ENCODE measurements around the gene TBL1XR1. TPM values are rescaled to one million over a fixed set of nuclear protein-coding genes. Genes with fewer than 3 reads are reported as not detected.
A peak's percentile ranks its signal among the peaks of the same experiment; 100 is the strongest.
"Not testable (repeated sequence)": the region's sequence is repeated elsewhere in the genome, so short reads cannot be mapped to it uniquely, and the experiment has no call there.

The TBL1XR1 gene
- total and polyA plus RNA-seq, 2 of the 4 experiments (the other 2 are of a cell fraction) = 25.2 to 170 TPM

DNA sequence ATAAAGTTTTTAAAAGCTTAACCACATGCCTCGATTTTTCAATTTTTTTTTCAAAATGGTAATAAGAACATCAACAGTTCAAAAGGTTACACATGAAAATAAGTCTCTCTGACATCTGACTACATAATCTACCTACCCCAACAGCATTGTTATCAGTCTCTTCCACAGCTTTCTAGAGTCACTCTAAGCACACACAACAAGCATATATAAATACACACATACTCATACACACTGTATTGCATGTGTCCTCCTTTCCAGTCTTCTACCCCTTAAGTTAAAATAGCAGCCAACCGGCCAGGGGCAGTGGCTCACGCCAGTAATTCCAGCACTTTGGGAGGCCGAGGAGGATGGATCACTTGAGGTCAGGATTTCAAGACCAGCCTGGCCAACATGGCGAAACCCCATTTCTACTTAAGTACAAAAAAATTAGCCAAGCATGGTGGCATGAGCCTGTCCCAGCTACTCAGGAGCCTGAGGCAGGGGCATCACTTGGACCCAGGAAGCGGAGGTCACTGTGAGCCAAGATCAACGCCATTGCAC, 12.2 kb downstream of the TBL1XR1 start:
- Histone ChIP-seq H2BK20ac (ENCODE audit: low read depth, low read length) (no peak overlapping the region), H3K18ac (ENCODE audit: low read depth, low read length) (no peak overlapping the region), H4K5ac (ENCODE audit: low read depth, low read length) (no peak overlapping the region), H3K27ac (ENCODE audit: insufficient read depth, low read length) (no peak overlapping the region), H3K4me1 (ENCODE audit: control insufficient read depth, insufficient read depth, low read length) (peaks cover 6% of the 10 kb centered on the region), H3K79me1 (ENCODE audit: low read depth in 1 of 2, low read length in 2 of 2) (peaks cover 4 to 42% of the 10 kb centered on the region in 2 experiments; a peak in 3 of 4 replicates), H2AFZ (replicated peaks; ENCODE audit: low read length, poor library complexity) (no peak overlapping the region), H3K4me2 (ENCODE audit: low read depth, low read length) (no peak overlapping the region), H3K56ac (ENCODE audit: extremely low read depth, insufficient read depth, low read length) (no peak overlapping the region), H3K9me1 (ENCODE audit: insufficient read depth, low read length) (peaks cover 10% of the 10 kb centered on the region), H3K36me3 (ENCODE audit: control insufficient read depth, insufficient read depth, low read length) (no peaks in the 10 kb centered on the region), H4K91ac (ENCODE audit: insufficient read depth, low read depth, low read length) (no peak overlapping the region), H3K14ac (replicated peaks; ENCODE audit: low read depth, low read length) (no peak overlapping the region), H4K20me1 (ENCODE audit: insufficient read depth, low read length) (peaks cover 83% of the 10 kb centered on the region), H2AK9ac (replicated peaks; ENCODE audit: low read depth, low read length, poor library complexity) (no peak overlapping the region), H3K23ac (ENCODE audit: low read depth, low read length) (no peak overlapping the region; the same call in 1 of the 2 replicates), H4K8ac (ENCODE audit: low read depth in 2 of 2, low read length in 2 of 2) (no peak overlapping the region), H2AK5ac (ENCODE audit: low read depth, low read length) (no peak overlapping the region), H2BK120ac (ENCODE audit: low read depth, low read length) (no peak overlapping the region), H3K4me3 (ENCODE audit: insufficient read depth, low read depth, low read length) (no peak overlapping the region), H3K4ac (ENCODE audit: low read depth, low read length) (no peak overlapping the region), H3K9ac (ENCODE audit: low read depth, low read length) (no peak overlapping the region), H3K27me3 (ENCODE audit: control insufficient read depth, insufficient read depth, low read length) (no peaks in the 10 kb centered on the region), H3K9me3 (ENCODE audit: control insufficient read depth, insufficient read depth, low read length) (no peaks in the 10 kb centered on the region), H2BK5ac (ENCODE audit: low read depth, low read length, poor library complexity, severe bottlenecking) (no peak overlapping the region), H2BK15ac (ENCODE audit: low read depth, low read length) (no peak overlapping the region)
- no TSS peak for BruUV-seq (replicated peaks)
- ChIA-PET CTCF (no interaction called here), POLR2A (ENCODE audit: unreplicated experiment) (no interaction called here)
- in situ Hi-C loops (cut with MboI; ENCODE audit: low sequenced_read_pairs) = loop anchor here (10.0 kb wide), 1 partner anchor 1140 kb away; no protein-coding TSS in a partner anchor
- ATAC-seq (ENCODE audit: low read depth) (no peak), DNase-seq (no peak)
- WGBS, 2 experiments (ENCODE audit: extremely low coverage in 2 of 2, insufficient read length in 1 of 2) = 80% methylated on average over 1 of the region's 7 CpGs; no CpG with 5 or more reads in 1 of the 2 experiments
- intact Hi-C loops (cut with micrococcal nuclease) = no loop called here
- no peak for TF ChIP-seq MAFK (IDR thresholded peaks at IDR 0.05; ENCODE audit: low read depth, low read length)
- no peak for TF ChIP-seq POLR2A (IDR thresholded peaks at IDR 0.05; ENCODE audit: low read depth, low read length)
- TF ChIP-seq CHD1 (IDR thresholded peaks at IDR 0.05; ENCODE audit: low read depth, low read length) = no peak
- TF ChIP-seq, protein P1, sequence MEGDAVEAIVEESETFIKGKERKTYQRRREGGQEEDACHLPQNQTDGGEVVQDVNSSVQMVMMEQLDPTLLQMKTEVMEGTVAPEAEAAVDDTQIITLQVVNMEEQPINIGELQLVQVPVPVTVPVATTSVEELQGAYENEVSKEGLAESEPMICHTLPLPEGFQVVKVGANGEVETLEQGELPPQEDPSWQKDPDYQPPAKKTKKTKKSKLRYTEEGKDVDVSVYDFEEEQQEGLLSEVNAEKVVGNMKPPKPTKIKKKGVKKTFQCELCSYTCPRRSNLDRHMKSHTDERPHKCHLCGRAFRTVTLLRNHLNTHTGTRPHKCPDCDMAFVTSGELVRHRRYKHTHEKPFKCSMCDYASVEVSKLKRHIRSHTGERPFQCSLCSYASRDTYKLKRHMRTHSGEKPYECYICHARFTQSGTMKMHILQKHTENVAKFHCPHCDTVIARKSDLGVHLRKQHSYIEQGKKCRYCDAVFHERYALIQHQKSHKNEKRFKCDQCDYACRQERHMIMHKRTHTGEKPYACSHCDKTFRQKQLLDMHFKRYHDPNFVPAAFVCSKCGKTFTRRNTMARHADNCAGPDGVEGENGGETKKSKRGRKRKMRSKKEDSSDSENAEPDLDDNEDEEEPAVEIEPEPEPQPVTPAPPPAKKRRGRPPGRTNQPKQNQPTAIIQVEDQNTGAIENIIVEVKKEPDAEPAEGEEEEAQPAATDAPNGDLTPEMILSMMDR (conservative IDR thresholded peaks at IDR 0.05; ENCODE audit: low read depth, low read length) = no peak
- TF ChIP-seq RAD21 (IDR thresholded peaks at IDR 0.05; ENCODE audit: low read length) = no peak
- TF ChIP-seq CEBPB (IDR thresholded peaks at IDR 0.05; ENCODE audit: low read depth, low read length) = no peak
- TF ChIP-seq MAZ (IDR thresholded peaks at IDR 0.05; ENCODE audit: borderline replicate concordance, low read depth, low read length) = no peak
- dilution Hi-C loops (cut with HindIII; ENCODE audit: low sequenced_read_pairs, unreplicated experiment) = no loop called here

DNA sequence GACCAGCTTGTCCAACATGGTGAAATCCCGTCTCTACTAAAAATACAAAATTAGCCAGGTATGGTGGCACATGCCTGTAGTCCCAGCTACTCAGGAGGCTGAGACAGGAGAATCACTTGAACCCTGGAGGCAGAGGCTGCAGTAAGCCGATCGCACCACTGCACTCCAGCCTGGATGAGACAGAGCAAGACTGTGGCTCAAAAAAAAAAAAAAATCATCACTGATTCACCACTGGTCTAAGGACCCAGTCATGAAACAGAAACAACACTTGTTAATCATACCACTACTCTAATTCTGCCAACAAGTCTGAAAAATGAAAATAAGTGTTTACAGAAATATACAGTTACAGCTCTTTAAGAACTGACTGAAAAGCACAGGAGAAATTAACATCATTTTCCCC, 12.7 kb downstream of the TBL1XR1 start:
- H2BK120ac ChIP-seq (ENCODE audit: low read depth, low read length); H4K91ac ChIP-seq (ENCODE audit: insufficient read depth, low read depth, low read length); H3K9ac ChIP-seq (ENCODE audit: low read depth, low read length); H2BK20ac ChIP-seq (ENCODE audit: low read depth, low read length); H3K23ac ChIP-seq (ENCODE audit: low read depth, low read length); H2AFZ ChIP-seq (replicated peaks; ENCODE audit: low read length, poor library complexity); intact Hi-C loops (cut with micrococcal nuclease); H2BK5ac ChIP-seq (ENCODE audit: low read depth, low read length, poor library complexity, severe bottlenecking); H3K27me3 ChIP-seq (ENCODE audit: control insufficient read depth, insufficient read depth, low read length); H2AK9ac ChIP-seq (replicated peaks; ENCODE audit: low read depth, low read length, poor library complexity); H3K9me3 ChIP-seq (ENCODE audit: control insufficient read depth, insufficient read depth, low read length); POLR2A ChIA-PET (ENCODE audit: unreplicated experiment); H3K18ac ChIP-seq (ENCODE audit: low read depth, low read length); H3K56ac ChIP-seq (ENCODE audit: extremely low read depth, insufficient read depth, low read length); dilution Hi-C loops (cut with HindIII; ENCODE audit: low sequenced_read_pairs, unreplicated experiment); H4K8ac ChIP-seq (ENCODE audit: low read depth in 2 of 2, low read length in 2 of 2); H2AK5ac ChIP-seq (ENCODE audit: low read depth, low read length); H3K27ac ChIP-seq (ENCODE audit: insufficient read depth, low read length); H3K4me3 ChIP-seq (ENCODE audit: insufficient read depth, low read depth, low read length); H2BK15ac ChIP-seq (ENCODE audit: low read depth, low read length); BruUV-seq (replicated peaks); H3K4me1 ChIP-seq (ENCODE audit: control insufficient read depth, insufficient read depth, low read length); H3K36me3 ChIP-seq (ENCODE audit: control insufficient read depth, insufficient read depth, low read length); H3K14ac ChIP-seq (replicated peaks; ENCODE audit: low read depth, low read length); H3K4ac ChIP-seq (ENCODE audit: low read depth, low read length); H3K4me2 ChIP-seq (ENCODE audit: low read depth, low read length); H4K5ac ChIP-seq (ENCODE audit: low read depth, low read length): not testable (repeated sequence)
- peak; percentile 72 for ATAC-seq (ENCODE audit: low read depth)
- Histone ChIP-seq H3K79me1 (ENCODE audit: low read depth in 1 of 2, low read length in 2 of 2) (peaks cover 4 to 44% of the 10 kb centered on the region in 2 experiments; a peak in 3 of 4 replicates), H4K20me1 (ENCODE audit: insufficient read depth, low read length) (peaks cover 86% of the 10 kb centered on the region), H3K9me1 (ENCODE audit: insufficient read depth, low read length) (peaks cover 10% of the 10 kb centered on the region)
- 90% methylated on average over 2 of the region's 3 CpGs; no CpG with 5 or more reads in 1 of the 2 experiments for WGBS, 2 experiments (ENCODE audit: extremely low coverage in 2 of 2, insufficient read length in 1 of 2)
- in situ Hi-C loops (cut with MboI; ENCODE audit: low sequenced_read_pairs) = loop anchor here (10.0 kb wide), 1 partner anchor 1140 kb away; no protein-coding TSS in a partner anchor
- CTCF ChIA-PET = interaction anchor here (0.7 kb wide), 1 partner anchor 373 kb away, joined by 4 read pairs; no protein-coding TSS in a partner anchor
- peak; percentile 61 for DNase-seq

Data from IMR-90 (cell line).